Measurements from ENCODE around the gene SPRYD3.
A peak's percentile ranks its signal among the peaks of the same experiment; 100 is the strongest.
"Not testable (repeated sequence)": the region's sequence is repeated elsewhere in the genome, so short reads cannot be mapped to it uniquely, and the experiment has no call there.

Gene SPRYD3

DNA sequence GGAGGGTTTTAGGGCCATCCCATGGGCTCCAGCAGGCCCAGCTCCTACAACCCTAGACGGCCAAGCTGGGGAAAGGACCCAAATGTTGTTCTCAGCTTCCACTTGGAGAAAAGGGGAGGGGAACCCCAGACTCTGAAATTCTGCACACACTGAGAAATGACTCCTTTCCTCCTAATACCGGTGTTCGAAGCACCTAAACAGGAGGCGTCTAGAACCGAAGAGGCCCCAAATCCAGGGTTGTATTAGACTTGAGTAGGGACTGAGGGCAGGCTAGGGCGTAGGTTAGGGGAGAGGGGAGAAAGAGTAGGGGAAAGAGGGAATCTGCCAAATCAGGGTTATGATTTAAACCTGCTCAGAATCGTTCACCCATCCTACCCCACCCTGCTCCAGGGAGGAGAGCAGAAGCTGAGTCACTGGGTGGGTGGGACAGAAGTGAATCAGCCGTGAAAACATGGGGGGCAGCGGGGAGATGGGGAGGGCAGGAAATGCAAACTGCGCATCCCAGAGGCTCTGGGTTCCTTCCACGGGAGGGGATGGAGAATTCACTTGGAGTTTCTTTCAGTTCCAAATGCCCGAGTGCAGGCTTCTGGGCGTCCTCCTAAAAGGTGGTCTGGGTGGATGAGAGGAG lies 19.3 kb upstream of the SPRYD3 start:
- in situ Hi-C loops (cut with HindIII; ENCODE audit: low pct_unique_long_range_greater_than_20kb, low sequenced_read_pairs), result no loop called here
- no peak for DNase-seq (ENCODE audit: low read depth in 1 of 2, low spot score in 1 of 2)
- TF ChIP-seq JUND (IDR thresholded peaks at IDR 0.05; ENCODE audit: low read depth), result no peak

DNA sequence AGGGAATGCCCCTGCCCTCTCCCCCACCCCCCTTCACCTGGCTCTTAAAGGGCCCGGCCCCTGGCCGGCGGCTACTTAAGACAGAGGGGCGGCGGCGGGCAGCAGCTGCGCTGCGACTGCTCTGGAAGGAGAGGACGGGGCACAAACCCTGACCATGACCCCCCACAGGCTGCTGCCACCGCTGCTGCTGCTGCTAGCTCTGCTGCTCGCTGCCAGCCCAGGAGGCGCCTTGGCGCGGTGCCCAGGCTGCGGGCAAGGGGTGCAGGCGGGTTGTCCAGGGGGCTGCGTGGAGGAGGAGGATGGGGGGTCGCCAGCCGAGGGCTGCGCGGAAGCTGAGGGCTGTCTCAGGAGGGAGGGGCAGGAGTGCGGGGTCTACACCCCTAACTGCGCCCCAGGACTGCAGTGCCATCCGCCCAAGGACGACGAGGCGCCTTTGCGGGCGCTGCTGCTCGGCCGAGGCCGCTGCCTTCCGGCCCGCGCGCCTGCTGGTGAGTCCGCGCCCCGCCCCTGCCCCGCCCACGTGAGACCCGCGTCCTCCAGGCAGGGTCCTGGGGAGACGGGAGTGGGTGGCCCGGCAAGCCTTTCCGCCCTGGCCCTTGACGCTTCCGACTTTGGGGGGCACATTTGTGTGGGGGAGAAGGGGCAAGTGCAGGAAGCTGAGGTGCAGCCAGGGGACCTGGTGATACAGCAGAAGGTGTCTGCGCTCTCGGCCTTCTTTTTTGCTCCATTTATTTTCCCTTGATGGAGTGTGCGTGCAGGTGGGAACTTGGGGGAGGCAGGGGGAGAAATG lies 18.6 kb upstream of the SPRYD3 start, which contains the start of gene IGFBP6:
IGFBP6 (plus strand) TSS at position 104 of the 790 bp plus-strand sequence; CDS start at position 155, 51 bp downstream.
- TF ChIP-seq JUND (IDR thresholded peaks at IDR 0.05; ENCODE audit: low read depth), result no peak
- DNase-seq (ENCODE audit: low read depth in 1 of 2, low spot score in 1 of 2), result peak; percentile 62
- in situ Hi-C loops (cut with HindIII; ENCODE audit: low pct_unique_long_range_greater_than_20kb, low sequenced_read_pairs), result no loop called here

DNA sequence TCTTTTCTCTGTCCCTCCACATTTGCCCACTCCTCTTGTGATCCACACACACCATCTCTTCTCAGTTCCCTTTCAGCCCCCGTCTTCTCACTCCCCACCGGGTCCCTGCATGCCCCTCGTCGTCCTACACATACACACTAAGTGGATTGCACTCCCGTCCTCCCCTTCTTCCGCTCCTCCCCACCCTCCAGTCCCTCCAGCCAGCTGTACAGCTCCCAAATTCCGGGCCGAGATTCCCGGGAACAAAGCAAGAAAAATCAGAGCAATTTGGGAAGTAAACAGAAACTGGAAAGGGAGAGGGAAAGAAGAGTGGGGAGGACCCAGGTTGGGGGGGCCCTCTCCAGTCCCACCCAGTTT lies 18.0 kb upstream of the SPRYD3 start:
- TF ChIP-seq JUND (IDR thresholded peaks at IDR 0.05; ENCODE audit: low read depth), result no peak
- no peak for DNase-seq (ENCODE audit: low read depth in 1 of 2, low spot score in 1 of 2)
- in situ Hi-C loops (cut with HindIII; ENCODE audit: low pct_unique_long_range_greater_than_20kb, low sequenced_read_pairs), result no loop called here

DNA sequence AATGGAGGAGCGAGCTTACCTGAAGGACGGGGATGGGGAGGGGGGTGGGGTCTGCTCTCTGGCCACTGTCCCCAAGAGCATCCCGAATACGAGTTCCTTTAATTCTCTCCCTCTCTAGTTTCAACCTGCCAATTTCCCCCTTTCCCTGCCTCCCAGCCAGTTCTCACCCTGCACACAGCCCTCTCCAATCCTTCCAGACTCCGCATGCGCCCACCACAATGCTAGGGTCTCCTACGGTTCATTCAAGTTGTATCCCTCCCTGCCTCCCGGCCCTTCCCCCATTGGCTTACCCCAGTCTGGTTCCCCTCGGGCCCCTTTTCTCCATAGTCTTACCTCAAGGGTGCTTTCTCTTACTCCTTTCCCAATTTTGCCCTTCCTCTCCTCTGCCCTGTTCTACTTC lies 17.6 kb upstream of the SPRYD3 start:
- no peak for TF ChIP-seq JUND (IDR thresholded peaks at IDR 0.05; ENCODE audit: low read depth)
- no peak for DNase-seq (ENCODE audit: low read depth in 1 of 2, low spot score in 1 of 2)
- in situ Hi-C loops (cut with HindIII; ENCODE audit: low pct_unique_long_range_greater_than_20kb, low sequenced_read_pairs), result no loop called here

DNA sequence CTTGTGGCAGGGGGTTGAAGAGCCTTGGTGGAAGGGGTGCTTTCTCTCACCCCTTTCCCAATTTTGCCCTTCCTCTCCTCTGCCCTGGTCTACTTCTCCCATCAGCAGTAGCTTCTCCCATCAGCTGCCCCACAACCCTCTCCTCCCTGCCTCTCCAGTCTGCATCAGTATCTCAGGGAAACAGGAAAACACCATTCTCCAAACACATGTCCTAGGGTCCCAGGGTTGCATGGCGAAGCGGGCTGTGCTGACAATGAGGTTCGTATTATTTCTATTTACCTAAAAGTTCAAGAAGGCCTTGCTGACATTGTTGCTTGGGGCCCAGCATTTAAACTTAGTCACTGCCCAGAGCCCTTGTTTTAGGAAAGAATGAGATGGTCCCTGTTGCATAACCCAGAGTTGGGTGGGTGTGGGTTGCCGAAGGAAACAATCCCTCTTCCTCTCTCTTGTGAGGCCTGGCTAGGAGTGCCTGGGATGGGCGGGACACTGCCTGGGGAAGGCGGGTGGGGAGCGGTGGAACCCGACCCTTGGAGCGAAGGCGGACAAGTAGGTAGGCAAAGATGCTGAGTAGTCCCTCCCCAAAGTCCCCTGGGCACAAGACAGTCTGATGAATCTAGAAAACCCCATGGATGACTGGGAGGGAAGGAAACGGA lies 17.0 kb upstream of the SPRYD3 start:
- TF ChIP-seq JUND (IDR thresholded peaks at IDR 0.05; ENCODE audit: low read depth), result no peak
- in situ Hi-C loops (cut with HindIII; ENCODE audit: low pct_unique_long_range_greater_than_20kb, low sequenced_read_pairs), result no loop called here
- no peak for DNase-seq (ENCODE audit: low read depth in 1 of 2, low spot score in 1 of 2)

DNA sequence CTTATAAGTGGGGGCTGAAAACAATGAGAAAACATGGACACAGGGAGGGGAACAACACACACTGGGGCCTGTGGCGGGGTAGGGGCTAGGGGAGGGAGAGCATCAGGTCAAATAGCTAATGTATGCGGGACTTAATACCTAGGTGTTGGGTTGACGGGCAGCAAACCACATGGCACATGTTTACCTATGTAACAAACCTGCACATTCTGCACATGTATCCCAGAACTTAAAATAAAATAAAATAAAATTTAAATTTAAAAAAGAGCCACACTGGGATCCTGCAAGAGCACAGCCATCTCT lies 16.4 kb upstream of the SPRYD3 start:
- in situ Hi-C loops (cut with HindIII; ENCODE audit: low pct_unique_long_range_greater_than_20kb, low sequenced_read_pairs); DNase-seq (ENCODE audit: low read depth in 1 of 2, low spot score in 1 of 2): not testable (repeated sequence)

DNA sequence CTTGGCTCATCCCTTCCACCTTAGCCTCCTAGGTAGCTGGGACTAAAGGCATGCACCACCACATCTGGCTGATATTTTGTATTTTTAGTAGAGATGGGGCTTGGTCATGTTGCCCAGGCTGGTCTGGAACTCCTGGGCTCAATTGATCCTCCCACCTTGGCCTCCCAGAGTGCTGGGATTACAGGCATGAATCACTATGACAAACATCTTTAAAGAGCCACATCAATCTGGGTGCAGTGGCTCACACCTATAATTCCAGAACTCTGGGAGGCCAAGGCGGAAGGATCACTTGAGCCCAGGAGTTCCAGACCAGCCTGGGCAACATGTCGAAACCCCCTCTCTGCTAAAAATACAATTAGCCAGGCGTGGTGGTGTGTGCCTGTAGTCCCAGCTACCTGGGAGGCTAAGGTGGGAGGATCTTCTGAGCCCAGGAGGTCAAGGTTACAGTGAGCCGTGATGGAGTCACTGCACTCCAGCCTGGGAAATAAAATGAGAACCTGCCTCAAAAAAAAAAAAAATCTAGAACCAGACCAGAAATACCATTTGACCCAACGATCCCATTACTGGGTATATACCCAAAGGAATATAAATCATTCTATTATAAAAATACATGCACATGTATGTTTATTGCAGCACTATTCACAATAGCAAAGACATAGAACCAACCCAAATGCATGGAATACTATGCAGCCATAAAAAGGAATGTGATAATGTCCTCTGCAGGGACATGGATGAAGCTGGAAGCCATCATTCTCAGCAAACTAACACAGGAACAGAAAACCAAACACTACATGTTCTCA lies 15.8 kb upstream of the SPRYD3 start:
- in situ Hi-C loops (cut with HindIII; ENCODE audit: low pct_unique_long_range_greater_than_20kb, low sequenced_read_pairs); DNase-seq (ENCODE audit: low read depth in 1 of 2, low spot score in 1 of 2): not testable (repeated sequence)

DNA sequence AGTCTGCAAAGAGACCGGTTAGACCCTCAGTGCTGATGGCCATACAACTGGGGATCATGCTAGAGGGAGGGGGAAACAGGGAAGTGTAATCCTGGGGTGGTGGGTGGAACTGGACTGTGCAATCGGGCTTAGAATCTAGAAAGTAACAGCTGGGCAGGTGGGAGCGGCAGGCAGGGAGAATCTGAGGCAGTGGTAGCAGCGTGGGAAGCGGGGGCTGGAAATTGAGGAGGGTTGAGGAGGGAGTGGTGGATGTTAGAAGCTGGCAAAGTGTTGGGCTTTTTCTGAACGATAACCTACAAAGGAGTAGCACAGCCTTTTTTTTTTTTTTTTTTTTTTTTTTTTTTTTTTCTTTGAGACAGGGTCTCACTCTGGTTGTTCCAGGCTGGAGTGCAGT lies 15.2 kb upstream of the SPRYD3 start:
- DNase-seq (ENCODE audit: low read depth in 1 of 2, low spot score in 1 of 2), result no peak
- in situ Hi-C loops (cut with HindIII; ENCODE audit: low pct_unique_long_range_greater_than_20kb, low sequenced_read_pairs), result no loop called here
- TF ChIP-seq JUND (IDR thresholded peaks at IDR 0.05; ENCODE audit: low read depth), result no peak

DNA sequence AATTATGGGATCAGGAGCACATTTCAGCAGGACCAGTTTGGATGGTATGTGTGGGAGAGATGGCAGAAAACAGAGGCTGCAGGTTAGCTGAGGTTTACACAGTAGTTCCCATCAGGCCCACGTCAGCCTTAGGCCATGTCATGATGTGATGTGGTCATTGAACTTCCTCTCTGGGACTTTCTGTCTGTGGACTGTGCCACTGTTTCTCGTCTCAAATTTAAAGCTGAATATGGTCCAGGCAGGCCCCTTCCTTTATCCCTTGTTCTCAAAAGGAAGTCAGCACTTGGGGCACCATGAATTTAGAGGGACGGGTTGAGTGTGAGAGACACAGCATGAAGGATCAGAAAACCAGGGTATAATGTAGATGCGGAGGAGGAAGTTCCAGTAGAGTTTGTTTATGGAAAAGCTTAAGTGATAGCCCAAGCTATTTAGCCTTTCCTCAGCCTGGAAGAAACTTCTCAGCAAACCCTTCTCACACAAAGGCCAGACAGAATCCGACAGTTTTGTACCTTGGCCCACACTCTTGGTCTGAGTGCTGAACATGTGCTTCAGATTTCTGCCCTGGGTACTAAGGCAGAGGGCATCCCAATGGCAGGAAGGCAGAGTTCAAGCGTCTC lies 14.7 kb upstream of the SPRYD3 start:
- in situ Hi-C loops (cut with HindIII; ENCODE audit: low pct_unique_long_range_greater_than_20kb, low sequenced_read_pairs), result no loop called here
- no peak for TF ChIP-seq JUND (IDR thresholded peaks at IDR 0.05; ENCODE audit: low read depth)
- peak in 1 of 2 experiments; percentile 22 for DNase-seq (ENCODE audit: low read depth in 1 of 2, low spot score in 1 of 2)

DNA sequence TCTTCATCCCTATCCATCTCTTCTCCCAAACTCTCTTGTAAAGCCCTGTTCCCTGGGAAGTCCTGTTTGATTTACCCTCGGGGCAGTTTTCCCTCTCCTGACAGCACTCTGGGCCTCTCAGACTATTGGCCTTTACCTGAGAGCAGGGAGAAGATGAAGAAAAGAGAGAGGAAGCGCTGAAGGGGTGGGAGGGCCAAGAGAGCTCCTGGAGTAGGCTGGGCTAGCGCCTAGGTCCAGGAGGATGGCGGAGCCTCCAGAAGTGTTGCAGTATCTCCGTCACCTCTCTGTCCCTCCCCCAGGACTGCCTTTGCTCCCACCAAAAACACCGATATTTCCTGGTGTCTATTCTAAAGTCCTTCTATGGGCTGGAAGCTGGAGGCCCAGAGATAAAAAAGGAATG lies 12.6 kb upstream of the SPRYD3 start:
- DNase-seq (ENCODE audit: low read depth in 1 of 2, low spot score in 1 of 2), result no peak
- in situ Hi-C loops (cut with HindIII; ENCODE audit: low pct_unique_long_range_greater_than_20kb, low sequenced_read_pairs), result no loop called here
- TF ChIP-seq JUND (IDR thresholded peaks at IDR 0.05; ENCODE audit: low read depth), result no peak

DNA sequence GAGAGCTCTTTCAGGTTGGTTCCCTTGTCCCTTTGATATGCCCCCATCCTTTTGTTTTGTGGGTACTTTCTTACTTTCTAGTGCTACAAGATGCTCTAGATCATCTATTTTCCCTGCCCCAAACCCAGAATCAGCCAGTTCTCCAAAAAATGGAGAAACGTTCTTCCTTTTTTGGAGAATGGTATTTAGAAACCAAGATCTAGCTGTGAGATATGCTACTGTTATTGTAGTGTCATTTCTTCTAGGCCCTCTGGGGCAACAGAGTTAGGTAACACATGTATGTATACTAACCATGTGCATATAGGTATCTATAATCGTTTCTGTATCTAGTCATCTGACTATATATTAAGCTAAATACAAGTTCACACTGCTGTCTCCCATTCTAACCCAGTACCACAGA lies 11.4 kb upstream of the SPRYD3 start:
- no peak for TF ChIP-seq JUND (IDR thresholded peaks at IDR 0.05; ENCODE audit: low read depth)
- in situ Hi-C loops (cut with HindIII; ENCODE audit: low pct_unique_long_range_greater_than_20kb, low sequenced_read_pairs), result no loop called here
- DNase-seq (ENCODE audit: low read depth in 1 of 2, low spot score in 1 of 2), result no peak

DNA sequence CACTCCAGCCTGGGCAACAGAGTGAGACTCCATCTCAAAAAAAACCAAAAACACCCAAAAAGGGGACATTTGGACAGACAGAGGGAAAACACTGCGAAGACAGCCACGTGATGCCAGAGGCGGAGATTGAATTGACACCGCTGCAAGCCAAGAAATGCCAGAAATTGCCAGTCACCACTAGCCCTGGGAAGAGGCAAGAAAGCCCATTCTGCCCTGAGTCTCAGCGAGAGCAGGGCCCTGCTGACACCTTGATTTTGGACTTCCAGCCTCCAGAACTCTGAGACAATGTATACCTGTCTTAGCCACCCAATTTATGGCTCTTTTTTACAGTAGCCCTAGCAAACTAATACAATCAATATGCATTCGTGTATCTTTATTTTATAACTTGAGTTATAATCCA lies 10.9 kb upstream of the SPRYD3 start:
- in situ Hi-C loops (cut with HindIII; ENCODE audit: low pct_unique_long_range_greater_than_20kb, low sequenced_read_pairs), result no loop called here
- DNase-seq (ENCODE audit: low read depth in 1 of 2, low spot score in 1 of 2), result no peak
- TF ChIP-seq JUND (IDR thresholded peaks at IDR 0.05; ENCODE audit: low read depth), result no peak

Data from T47D (cell line).